Superior temporal gyrus (tissue), 1 donor: ENCODE results near the gene PTCRA.
A peak's percentile ranks its signal among the peaks of the same experiment; 100 is the strongest.
"Not testable (repeated sequence)": the region's sequence is repeated elsewhere in the genome, so short reads cannot be mapped to it uniquely, and the experiment has no call there.

ENCODE experiments used
- DNase-seq: peaks from one replicate; pipeline ENCODE4 v3.0.0-alpha.2; 2016; ENCODE audit errors: extremely low spot score

PTCRA gene

GRCh38 chr6:42902429-42903263 lies 13.2 kb upstream of the PTCRA start:
- DNase-seq, result not testable (repeated sequence)

GRCh38 chr6:42904467-42904866 lies 11.4 kb upstream of the PTCRA start:
- DNase-seq, result no peak

- no peak for DNase-seq
These were observed 8.5 kb upstream of the PTCRA start for GRCh38 chr6:42907336-42907735.

GRCh38 chr6:42909835-42910234 lies 6.0 kb upstream of the PTCRA start:
- no peak for DNase-seq

GRCh38 chr6:42911171-42912021 lies 4.5 kb upstream of the PTCRA start:
- no peak for DNase-seq

GRCh38 chr6:42914546-42914945 lies 1.3 kb upstream of the PTCRA start:
- DNase-seq, result no peak

GRCh38 chr6:42916288-42916687 lies 435 bp downstream of the PTCRA start:
- DNase-seq, result no peak

GRCh38 chr6:42921801-42922200 lies 5.9 kb downstream of the PTCRA start:
- DNase-seq, result no peak

- no peak for DNase-seq
These were observed 7.8 kb downstream of the PTCRA start for GRCh38 chr6:42923666-42924065.

- no peak for DNase-seq
These were observed 9.5 kb downstream of the PTCRA start for GRCh38 chr6:42925248-42925857.

GRCh38 chr6:42928986-42929820 lies 13.3 kb downstream of the PTCRA start, which contains the start of gene CNPY3:
CNPY3 (plus strand) TSS chr6:42929480; CDS start chr6:42929571, 91 bp downstream.
- DNase-seq, result peak; percentile 95

- peak; percentile 38 for DNase-seq
These were observed 14.0 kb downstream of the PTCRA start for GRCh38 chr6:42929821-42930360.

- no peak for DNase-seq
These were observed 16.6 kb downstream of the PTCRA start for GRCh38 chr6:42932412-42932811.

- peak; percentile 16 for DNase-seq
These were observed 17.4 kb downstream of the PTCRA start for GRCh38 chr6:42933205-42933604.

GRCh38 chr6:42935322-42935721 lies 19.5 kb downstream of the PTCRA start:
- no peak for DNase-seq

- no peak for DNase-seq
These were observed 20.5 kb downstream of the PTCRA start for GRCh38 chr6:42936398-42936797.

- DNase-seq, result no peak
These were observed 21.9 kb downstream of the PTCRA start for GRCh38 chr6:42937548-42938427.

- DNase-seq, result no peak
These were observed 22.6 kb downstream of the PTCRA start for GRCh38 chr6:42938428-42938796.

GRCh38 chr6:42938987-42939809 lies 23.3 kb downstream of the PTCRA start:
- DNase-seq, result no peak
